NCI-H1417 (cell line): ENCODE measurements around the gene TMEM200A.

Experiments
- DNase-seq, 3 experiments: peaks; one replicate each; lab custom pipeline; 2025; lab: John Stamatoyannopoulos, UW

Gene TMEM200A

DNA sequence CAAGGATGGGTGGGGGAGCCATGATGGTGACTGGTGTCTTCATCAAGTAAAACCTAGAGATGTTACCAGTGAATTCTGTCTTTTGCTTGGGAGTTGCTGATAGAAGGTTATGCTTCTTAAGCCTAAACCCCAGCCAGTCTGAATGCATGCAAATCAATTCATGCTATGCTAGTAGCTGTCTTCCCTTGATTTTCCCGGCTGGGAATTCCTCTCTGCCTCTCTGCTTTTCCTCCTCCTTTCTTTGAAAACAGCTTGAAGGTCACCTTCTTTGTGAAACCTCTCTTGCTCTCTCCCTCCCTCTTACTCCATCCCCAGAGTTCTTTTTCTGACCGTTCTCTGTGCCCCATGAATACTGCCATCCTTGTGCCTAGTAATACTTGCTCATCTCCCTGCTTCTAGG is 58.9 kb downstream of the TMEM200A start:
- DNase-seq: no peak

DNA sequence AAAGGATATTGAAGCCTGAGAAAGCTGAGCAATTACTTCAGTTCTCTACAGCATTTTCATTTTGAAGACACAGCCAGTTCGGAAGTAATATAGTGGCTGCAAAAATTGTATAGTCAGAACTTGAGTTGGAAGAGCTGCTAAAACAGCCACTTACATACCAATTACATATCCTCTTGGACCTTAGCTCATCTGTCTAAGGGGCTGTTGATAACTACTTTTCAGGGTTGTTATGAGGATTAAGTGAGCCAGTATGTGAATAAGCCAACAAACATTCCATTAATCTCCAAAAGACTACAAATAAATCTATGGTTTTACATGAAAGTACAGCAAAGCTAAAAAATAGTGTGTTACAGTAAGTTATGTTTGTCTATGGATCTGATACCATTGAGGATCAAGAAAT is 59.7 kb downstream of the TMEM200A start:
- DNase-seq: no peak

DNA sequence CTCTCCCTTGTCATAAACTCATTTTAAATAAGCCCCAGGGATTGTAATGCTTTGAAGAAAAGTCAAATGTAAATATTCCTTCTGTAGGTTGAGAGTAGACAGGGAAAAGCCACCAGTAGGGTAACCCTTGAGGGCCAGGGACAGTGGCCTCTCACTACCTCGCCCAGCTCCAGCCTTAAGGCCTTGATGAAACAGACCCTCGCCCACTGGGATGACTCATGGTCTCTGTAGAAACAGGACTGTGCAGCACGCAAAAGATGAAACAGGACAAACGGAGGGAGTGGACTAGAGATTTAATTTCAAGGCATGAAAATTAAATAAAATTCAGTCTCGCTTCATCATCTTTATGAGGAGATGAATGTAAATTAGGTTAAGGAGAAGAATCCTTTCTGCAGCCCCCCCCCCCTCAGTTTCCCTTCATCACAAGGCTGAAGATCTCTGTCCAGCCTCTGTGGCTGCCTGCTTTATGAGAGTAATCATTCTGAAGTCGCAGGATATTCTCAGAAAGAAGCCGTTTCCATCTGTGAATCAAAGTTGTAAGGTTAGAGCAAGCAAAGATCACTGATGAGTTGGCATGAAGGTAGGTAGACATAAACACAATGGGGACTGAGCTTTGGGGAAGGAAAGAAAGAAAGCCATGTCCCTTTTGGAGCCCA is 60.4 kb downstream of the TMEM200A start:
- no peak for DNase-seq

DNA sequence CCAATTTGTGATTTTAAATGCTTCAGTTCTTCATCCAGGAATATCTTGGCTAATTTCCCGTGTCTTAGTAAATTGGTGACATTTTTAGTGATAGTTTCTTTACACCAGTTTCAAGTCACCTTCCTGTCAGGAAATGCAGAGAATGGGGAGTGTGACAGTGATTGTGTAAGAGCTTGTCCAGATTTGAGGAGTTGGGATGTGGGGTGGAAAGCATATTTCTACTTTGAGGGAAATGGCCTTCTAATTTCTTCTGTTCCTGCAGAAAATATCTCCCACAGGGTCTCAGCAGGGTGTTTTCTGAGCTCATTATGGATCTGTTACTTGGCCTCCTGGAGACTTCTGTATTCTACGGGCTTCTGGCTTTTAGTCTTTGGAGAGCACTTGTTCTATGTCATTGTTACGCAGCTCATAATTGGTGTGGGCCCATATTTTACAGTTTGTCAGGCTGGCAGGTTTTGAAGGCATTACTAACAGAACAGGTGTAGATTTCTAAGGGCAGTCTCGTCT is 65.6 kb downstream of the TMEM200A start:
- DNase-seq: peak; percentile 42 to 80 (median 55)

DNA sequence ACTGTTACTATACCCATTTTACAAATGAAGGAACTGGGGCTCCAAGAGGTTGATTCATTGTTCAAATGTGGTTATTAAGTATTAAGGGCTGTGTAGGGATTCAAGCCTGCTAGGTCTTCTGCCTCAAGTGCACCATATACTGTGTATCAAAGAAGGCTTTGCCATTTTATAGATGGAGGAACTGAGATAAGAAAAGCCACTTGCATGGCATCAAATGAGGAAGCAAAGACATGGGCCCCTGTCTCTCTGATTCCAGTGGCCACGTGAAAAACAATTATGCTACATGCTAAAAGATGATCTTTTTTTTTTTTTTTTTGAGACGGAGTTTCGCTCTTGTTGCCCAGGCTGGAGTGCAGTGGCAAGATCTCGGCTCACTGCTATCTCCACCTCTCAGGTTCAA is 67.0 kb downstream of the TMEM200A start:
- no peak for DNase-seq

DNA sequence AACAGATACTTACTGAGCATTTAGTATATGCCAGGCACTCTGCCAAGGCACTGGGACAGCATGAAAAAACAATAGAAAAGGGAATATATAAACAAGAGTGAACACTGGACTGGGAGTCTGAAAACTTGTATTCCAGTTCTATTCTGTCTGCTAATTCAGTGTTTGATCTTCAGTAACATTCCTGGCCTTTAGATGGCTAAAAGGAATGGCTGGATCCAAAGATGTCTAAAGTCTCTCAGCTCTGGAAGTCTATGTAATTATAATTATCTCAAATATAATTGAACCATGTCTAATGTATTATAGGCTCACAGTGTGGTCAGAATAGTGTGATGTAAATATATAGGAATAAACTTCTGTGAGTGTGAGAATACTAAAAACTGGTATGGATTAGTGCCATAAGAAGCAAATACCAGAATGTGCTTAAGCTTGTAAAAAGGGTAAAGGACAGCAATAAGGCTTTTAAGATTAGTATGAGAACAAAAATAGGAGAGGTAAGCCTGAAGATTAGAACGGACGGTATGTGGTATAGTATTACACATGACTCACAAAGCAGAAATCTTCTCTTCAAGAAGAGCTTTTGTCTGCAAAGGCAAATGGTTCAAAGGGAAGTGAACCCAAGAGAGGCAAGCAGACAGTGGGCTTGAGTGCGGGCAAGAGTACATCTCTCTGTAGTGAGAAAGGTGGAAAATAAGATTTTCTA is 68.5 kb downstream of the TMEM200A start:
- no peak for DNase-seq

DNA sequence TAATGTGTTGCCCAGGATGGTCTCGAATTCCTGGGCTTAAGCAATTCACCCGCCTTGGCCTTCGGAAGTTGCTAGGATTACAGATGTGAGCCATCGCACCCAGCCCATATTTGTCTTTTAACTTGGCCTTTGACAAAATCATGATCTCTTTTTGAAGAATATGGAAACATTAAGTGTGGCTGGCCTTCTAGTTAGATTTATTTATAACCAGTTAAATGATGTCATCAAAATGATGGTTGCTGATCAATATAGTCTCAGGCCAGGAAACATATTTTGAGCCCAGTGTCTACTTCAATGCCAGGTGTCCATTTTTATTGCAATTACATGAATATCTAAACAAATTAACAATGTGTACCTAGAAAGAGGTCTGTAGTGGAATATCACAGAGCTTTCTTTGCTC is 69.4 kb downstream of the TMEM200A start:
- no peak for DNase-seq

DNA sequence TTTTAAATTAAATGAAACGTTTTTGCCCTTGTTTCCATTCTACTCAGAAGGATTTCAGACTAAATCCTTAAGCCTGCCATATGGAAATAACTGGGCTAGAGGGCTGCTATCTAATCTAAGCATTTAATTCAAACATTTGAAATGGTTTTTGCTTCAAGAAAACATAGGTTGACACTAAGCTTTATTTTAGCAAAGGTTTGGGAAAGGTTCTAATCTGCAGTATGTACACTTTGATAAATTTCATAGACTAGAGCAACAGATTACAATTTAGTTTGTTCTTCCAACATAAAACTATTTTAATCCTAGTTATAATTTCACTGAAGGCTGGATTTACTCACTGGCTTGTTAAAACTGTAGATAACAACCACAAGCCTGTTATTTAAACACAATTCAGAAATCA is 72.1 kb downstream of the TMEM200A start:
- no peak for DNase-seq

DNA sequence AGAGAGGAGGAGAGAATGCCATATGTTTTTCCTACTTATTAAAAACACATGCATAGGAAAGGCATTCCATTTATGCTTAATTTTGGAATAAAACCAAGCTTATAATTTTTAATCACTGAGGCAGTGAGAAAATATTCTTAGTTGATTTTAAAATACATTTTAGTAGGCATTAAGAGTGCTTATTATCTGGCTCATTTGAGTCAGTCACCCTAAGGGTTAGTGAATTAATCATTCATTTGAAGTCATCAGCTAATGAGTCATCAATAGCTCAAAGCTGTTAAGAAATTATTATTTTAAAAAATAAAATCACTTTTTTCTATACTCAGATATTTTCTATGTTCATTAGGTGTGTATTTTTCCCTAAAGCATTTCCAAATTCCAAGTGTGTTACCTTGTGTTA is 81.6 kb downstream of the TMEM200A start:
- no peak for DNase-seq

DNA sequence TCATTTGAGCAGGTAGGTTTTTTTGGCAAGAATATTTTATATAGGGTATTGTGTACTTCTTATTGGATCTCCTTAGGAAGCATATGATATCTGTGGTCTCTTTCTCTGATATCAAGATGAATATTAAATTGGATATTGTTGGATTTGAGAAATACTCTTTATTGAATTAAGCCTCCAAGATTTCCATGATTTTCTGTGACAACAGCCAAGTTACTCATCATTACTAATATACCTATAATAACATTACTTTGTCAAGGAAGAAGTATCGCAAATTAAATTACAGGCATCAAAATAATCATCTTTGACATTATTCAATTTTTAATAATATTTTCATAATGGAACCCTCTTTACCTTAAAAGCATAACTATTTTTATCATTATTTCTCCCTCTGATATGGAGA is 86.5 kb downstream of the TMEM200A start:
- DNase-seq: no peak

DNA sequence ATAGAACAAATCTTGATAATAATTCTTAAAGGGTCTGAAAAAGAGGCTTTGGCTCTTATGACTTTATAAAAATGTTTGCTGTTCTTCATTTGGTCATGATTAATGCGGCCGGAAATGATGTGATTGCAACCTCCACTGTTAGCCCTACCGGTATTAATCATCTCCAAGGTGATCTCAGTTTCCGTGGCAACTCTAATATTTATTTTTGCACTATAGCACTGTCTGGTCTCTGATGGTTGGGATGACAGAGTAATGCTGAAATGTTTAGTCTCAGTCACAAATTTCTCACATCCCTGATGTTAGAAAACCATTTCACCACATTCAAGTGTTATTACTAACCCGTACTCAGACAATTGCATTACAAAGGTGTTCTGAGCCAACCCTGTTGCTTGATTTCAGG is 87.4 kb downstream of the TMEM200A start:
- DNase-seq: no peak

DNA sequence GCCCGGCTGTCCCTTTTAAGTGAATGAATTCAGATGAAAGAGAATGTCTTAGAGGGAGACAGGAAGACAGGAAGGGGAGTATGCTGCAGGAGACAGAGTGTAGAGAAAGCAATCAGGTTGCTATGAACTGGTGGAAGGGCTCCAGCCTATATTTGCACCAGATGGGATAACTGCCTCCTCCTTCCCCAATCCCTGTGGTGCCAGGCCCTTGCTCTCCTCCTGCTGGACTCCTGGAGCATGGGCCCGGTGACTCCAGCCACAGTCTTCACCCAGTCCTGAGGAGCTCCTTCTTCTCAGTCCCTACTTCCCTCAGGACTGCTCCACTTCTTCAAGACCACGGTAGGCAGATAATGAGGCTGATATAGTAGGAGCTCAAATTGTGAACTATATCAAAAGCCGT is 91.8 kb downstream of the TMEM200A start:
- no peak for DNase-seq

DNA sequence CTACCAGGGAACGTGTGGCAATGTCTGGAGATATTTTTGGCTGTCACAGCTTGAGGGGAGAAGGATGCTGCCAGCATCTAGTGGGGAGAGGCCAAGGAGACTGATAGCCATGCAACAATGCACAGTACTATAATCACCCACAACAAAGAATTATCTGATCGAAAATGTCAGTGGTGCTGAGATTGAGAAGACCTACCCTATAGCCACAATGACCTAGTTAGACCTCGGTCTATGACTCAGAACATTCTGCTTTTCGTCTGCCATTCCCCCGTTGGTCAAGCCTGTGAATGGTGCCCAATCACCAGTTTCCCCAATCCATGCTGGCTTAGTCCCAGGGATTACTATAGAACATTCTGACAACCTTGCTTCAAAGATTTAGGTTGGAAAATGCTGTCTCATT is 93.5 kb downstream of the TMEM200A start:
- DNase-seq: no peak

DNA sequence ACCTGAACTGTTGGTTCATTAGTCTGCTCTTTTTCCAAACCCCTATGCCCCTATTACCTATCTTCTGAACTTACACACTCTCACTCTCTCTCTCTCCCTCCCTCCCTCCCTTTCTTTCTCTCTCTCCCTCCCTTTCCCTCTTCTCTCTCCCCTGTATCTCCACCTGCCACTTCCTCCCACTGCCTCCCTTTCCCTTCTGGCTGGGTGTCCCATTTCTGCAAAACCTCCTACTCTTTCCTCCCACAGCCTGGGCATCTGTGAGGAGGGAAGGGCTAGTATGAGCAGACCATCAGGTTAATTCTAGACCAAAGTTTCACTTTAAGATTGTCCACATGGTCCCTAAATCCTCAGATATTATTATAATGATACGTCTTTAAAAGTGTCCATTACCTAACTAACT is 95.1 kb downstream of the TMEM200A start:
- no peak for DNase-seq

DNA sequence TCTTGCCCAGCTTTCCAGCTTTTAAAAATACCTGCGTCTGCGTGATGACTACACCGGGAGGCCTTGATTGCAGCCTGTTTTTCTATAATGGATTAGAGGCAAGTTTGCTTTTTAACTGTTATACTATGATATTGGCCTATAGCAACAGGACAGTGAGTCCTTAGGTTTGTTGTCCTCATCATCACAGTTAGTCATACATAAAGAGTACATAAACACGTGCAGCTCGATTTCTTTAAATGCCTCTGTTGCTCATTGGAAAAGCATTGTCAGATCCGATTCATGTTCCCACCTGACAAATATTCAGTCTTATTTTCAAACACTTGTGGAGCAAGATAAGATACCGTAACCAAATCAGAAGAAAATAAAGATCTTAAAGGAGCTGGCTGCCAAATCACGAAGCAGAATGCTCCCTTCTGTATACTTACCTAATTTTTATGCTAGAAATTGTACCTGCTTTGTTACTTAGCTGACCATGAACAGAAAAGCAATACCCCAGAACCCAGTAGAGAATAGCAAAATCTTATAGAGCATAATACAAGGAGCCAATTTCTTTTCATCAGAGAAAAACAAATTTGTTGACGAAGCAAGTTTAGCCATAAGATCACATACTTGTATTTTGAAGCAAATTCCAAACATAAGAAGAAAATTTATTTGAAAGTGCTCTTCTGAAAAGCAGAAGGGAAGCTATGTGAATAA is 100.4 kb downstream of the TMEM200A start:
- DNase-seq: no peak

DNA sequence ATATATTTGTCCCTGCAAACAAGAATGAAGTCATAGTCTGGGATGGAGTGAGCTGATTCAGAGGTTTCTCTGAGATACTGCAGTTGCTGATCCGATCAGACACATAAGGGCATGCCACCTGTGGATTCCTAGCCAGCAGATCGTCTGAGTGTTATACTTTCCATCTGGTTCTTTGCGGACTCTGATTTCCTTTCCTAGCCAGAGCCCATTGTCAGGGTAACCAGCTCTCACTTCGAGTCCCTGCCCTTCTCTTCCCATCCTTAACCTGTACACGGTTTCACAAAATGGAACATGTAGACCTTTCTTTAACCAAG is 100.9 kb downstream of the TMEM200A start:
- no peak for DNase-seq

DNA sequence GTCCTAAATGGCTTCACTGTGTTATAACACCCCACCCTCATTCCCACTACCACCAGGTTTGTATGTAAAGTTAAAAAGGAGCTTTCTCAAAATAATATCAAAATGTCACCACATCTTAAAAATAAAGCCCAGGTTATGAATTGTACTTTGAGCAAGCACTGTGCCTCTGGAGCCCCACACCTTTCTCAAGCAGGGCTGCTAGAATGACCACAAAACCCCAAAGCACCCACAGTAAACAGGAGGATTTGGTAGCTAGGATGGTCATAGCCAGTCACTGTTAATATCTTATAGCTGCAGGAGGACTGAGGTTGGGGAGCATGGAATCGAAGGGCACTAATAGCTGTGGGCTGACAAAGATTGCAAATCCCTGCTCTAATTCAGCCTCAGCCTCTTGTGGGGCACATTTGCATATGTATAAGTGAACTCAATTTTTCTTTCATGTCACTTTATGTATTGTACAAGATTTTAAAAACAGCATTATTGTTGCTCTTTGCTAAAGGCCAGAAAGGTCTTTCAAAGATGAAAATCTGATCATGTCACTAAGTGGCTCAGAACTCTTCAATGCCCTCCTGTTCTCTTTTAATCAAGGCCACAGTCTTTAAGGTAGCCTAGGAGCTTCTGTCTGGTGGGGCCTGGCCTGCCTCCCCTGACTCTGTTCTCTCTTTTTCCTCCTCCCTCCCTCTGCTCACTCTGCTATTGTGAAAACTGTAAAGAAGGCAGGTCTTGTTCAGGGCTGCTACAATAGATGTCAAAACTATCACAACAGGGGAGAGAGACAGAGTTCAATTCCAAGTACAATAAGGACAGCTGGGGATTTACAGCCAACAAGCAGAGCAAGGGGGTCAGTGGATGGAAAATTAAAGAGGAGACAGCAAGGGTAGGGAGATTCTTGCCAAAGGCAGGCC is 101.6 kb downstream of the TMEM200A start:
- DNase-seq: no peak

DNA sequence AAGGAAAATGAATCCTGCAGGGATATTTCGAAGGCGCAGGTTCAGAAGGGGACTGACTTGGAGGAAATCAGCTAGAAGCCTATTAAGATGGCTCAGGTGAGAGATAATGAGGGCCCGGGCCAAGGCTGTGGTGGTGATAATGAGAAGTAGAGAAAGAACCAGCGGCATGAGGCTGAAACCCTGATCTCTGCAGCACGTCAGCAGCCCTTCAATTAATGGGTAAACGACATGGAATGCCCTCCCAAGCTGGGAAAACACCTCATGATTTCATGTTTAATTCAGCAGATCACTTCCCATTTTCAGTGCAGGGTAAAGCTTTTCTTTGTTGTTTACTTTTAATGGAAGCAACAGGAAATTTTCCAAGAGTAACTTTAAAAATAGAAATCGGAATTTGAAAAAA is 104.9 kb downstream of the TMEM200A start:
- no peak for DNase-seq

DNA sequence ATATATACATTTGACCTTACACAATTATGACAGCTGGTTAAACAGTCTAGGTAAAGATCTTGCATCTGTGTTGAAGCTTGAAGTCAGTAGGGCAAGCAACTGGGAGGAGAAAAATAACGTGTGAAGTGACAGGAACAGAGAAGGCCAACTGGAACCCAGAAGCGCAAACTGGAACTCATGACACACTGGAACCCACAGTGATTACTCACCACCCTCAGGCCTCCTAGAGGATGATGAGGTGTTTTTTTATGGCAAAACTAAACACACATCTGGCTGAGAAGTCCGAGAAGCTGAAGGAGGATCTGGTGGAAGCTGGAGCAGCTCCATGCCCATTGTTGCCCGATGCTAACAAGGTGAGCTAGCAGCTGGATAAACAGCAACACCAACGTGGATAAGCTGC is 108.1 kb downstream of the TMEM200A start:
- DNase-seq: no peak

DNA sequence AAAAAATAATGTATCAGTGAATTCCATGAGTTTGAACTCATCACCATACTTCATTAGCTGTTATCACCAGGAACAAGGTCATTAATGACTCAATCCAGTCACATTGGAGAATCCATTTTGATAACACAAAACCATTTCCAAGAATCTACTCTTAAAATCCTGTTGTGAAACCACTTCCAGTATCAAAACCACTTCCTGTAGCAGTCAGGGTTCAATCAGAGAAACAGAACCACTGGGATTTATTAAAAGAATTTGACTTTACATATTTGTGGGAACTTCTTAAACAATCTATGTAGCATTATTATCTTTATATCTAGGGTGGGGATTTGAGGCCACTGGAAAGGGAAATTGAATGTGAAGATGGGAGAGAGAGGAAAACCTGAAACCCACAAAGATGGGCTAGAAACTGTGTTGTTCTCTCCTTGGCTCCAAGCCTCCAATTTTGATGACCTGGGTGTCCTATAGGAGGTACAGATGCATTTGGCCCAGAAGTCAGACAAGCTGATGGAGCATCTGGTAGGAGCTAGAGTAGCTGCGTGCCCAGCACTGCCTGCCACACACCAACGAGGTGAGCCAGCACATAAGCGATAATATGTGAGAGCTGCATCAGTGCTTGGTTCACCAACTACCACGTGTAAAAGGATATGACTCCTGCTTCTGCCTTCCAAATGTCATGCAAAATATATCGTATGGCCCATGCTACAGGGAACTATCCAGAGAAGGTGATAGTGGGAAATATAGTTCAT is 117.0 kb downstream of the TMEM200A start:
- no peak for DNase-seq

DNA sequence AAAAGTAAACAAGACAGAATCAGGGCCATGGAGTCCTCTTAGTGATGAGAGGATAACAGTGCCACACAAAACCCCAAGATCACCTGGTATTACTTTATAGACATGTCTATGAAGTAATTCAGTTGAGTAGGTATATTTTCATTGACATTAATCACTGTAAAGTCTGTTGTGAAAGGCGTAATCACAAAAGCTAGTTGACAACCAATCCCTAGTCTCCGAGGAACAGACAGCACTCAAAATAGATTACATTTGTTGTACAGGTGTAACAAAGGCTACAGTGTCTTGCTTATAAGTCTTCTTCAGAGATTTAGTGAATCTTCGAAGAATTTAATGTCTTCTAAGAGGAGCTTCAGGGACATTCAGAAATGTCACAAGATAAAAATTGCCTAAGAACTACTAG is 120.1 kb downstream of the TMEM200A start:
- no peak for DNase-seq

DNA sequence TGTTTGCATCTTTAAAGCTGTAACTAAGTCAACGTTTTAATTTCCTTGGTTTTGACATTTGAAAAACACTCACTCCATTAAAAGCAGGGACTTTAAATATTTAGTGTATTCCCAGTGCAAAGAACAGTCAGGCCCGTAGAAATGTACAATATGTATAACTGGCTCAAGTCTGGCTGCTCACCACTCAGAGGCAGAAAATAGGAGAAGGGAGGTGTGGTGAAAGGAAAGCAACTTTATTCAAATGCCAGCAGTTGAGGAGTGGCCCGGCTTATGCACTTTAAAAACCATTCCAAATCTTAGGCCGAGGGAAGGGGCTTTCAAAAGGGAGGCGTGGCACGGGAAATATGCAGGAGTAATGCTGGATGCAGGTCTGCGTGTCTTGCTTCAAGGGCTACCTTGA is 120.6 kb downstream of the TMEM200A start:
- DNase-seq: no peak
